ENCODE data around the gene DAB1.

DNA sequence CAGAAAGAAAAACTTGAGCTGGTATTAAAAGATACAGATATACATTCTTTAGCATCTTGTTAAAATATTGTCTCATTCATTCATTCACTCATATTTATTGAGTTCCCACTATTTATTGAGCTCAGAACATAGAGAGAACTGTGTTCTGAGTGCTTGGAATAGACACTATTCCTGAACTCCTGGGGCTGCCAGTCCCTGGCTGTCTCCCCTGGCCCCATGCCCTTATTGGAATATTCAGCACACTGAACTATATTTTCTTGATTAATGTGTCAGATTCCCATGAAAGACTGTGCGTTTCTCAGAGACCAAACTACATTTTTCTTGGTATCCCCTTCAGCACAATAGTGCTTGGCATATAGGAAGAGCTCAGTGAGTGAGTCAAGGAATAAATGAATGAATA is 44.0 kb upstream of the DAB1 start:
- TF ChIP-seq, protein P1, sequence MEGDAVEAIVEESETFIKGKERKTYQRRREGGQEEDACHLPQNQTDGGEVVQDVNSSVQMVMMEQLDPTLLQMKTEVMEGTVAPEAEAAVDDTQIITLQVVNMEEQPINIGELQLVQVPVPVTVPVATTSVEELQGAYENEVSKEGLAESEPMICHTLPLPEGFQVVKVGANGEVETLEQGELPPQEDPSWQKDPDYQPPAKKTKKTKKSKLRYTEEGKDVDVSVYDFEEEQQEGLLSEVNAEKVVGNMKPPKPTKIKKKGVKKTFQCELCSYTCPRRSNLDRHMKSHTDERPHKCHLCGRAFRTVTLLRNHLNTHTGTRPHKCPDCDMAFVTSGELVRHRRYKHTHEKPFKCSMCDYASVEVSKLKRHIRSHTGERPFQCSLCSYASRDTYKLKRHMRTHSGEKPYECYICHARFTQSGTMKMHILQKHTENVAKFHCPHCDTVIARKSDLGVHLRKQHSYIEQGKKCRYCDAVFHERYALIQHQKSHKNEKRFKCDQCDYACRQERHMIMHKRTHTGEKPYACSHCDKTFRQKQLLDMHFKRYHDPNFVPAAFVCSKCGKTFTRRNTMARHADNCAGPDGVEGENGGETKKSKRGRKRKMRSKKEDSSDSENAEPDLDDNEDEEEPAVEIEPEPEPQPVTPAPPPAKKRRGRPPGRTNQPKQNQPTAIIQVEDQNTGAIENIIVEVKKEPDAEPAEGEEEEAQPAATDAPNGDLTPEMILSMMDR (IDR thresholded peaks at IDR 0.05; ENCODE audit: insufficient read depth, low read length), result no peak
- no peak for TF ChIP-seq SPI1 (IDR thresholded peaks at IDR 0.05; ENCODE audit: borderline replicate concordance, low read depth)
- TF ChIP-seq, protein P2, sequence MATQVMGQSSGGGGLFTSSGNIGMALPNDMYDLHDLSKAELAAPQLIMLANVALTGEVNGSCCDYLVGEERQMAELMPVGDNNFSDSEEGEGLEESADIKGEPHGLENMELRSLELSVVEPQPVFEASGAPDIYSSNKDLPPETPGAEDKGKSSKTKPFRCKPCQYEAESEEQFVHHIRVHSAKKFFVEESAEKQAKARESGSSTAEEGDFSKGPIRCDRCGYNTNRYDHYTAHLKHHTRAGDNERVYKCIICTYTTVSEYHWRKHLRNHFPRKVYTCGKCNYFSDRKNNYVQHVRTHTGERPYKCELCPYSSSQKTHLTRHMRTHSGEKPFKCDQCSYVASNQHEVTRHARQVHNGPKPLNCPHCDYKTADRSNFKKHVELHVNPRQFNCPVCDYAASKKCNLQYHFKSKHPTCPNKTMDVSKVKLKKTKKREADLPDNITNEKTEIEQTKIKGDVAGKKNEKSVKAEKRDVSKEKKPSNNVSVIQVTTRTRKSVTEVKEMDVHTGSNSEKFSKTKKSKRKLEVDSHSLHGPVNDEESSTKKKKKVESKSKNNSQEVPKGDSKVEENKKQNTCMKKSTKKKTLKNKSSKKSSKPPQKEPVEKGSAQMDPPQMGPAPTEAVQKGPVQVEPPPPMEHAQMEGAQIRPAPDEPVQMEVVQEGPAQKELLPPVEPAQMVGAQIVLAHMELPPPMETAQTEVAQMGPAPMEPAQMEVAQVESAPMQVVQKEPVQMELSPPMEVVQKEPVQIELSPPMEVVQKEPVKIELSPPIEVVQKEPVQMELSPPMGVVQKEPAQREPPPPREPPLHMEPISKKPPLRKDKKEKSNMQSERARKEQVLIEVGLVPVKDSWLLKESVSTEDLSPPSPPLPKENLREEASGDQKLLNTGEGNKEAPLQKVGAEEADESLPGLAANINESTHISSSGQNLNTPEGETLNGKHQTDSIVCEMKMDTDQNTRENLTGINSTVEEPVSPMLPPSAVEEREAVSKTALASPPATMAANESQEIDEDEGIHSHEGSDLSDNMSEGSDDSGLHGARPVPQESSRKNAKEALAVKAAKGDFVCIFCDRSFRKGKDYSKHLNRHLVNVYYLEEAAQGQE (IDR thresholded peaks at IDR 0.05; ENCODE audit: insufficient replicate concordance, low read depth), result no peak

Data from HL-60 (cell line).